ENCODE data around the gene ZNF891.

The ZNF891 gene

GRCh38 chr12:133061954-133062353, 68.1 kb downstream of the ZNF891 start:
- TF ChIP-seq ZFX (IDR thresholded peaks at IDR 0.05) = no peak
- TF ChIP-seq, protein P1, sequence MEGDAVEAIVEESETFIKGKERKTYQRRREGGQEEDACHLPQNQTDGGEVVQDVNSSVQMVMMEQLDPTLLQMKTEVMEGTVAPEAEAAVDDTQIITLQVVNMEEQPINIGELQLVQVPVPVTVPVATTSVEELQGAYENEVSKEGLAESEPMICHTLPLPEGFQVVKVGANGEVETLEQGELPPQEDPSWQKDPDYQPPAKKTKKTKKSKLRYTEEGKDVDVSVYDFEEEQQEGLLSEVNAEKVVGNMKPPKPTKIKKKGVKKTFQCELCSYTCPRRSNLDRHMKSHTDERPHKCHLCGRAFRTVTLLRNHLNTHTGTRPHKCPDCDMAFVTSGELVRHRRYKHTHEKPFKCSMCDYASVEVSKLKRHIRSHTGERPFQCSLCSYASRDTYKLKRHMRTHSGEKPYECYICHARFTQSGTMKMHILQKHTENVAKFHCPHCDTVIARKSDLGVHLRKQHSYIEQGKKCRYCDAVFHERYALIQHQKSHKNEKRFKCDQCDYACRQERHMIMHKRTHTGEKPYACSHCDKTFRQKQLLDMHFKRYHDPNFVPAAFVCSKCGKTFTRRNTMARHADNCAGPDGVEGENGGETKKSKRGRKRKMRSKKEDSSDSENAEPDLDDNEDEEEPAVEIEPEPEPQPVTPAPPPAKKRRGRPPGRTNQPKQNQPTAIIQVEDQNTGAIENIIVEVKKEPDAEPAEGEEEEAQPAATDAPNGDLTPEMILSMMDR (conservative IDR thresholded peaks at IDR 0.05) = no peak
- H3K27ac ChIP-seq = no peak overlapping the region

DNA sequence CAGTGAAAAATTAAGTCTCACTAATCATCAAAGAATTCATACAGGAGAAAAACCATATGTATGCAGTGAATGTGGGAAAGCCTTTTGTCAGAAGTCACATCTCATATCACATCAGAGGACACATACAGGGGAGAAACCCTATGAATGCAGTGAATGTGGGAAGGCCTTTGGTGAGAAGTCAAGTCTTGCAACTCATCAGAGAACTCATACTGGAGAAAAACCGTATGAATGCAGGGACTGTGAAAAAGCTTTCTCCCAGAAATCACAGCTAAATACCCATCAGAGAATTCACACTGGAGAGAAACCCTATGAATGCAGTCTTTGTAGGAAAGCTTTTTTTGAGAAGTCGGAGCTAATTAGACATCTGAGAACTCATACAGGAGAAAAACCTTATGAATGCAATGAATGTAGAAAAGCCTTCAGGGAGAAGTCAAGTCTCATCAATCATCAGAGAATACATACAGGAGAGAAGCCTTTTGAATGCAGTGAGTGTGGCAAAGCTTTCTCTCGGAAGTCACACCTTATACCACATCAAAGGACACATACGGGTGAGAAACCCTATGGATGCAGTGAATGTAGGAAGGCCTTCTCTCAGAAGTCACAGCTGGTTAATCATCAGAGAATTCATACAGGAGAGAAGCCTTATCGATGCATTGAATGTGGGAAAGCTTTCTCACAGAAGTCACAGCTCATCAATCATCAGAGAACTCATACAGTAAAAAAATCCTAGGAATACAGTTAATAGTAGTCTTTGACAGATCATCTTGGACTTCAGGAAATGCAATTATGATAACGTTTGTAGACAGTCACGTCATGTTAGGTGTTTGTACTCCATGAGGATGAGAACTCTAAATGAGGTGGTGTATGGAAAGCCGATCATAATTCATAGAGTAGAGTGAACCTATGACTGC, 71.6 kb downstream of the ZNF891 start:
- no peak overlapping the region for H3K27ac ChIP-seq
- TF ChIP-seq, protein P1 (conservative IDR thresholded peaks at IDR 0.05) = no peak
- no peak for TF ChIP-seq ZFX (IDR thresholded peaks at IDR 0.05)

GRCh38 chr12:133057446-133057845, 72.6 kb downstream of the ZNF891 start:
- no peak for TF ChIP-seq ZFX (IDR thresholded peaks at IDR 0.05)
- TF ChIP-seq, protein P1 (conservative IDR thresholded peaks at IDR 0.05) = no peak
- H3K27ac ChIP-seq = no peak overlapping the region

All from C4-2B (cell line).